A549 (cell line): ENCODE data around the gene AP1M1. TPM values are rescaled to one million over a fixed set of nuclear protein-coding genes. Genes with fewer than 3 reads are reported as not detected.

Source experiments
- ATAC-seq, 2 experiments: fragments of 200-7000 bp in 1 of 2; fragments of >200 bp in 1 of 2; cut with Nextera tagmentation in 1 of 2; cut with Tn5 transposase in 1 of 2; 3 replicates each; pipeline versions ENCODE4 v1.8.0 to v1.9.1; 2018 to 2020; ENCODE audit warnings: mild to moderate bottlenecking in 1 of 2, moderate library complexity in 1 of 2
- CTCF ChIA-PET: fragments of 300-600 bp; sonication (Branson Sonifier 250); formaldehyde crosslinking; extraction: SDS; loops from one replicate; lab custom pipeline; 2021; ENCODE audit warnings: antibody characterized with exemption, inconsistent platforms; lab: Yijun Ruan, JAX
- POLR2A ChIA-PET: fragments of 350-600 bp; formaldehyde crosslinking; extraction: SDS; loops from one replicate; lab custom pipeline; 2021; ENCODE audit warnings: antibody characterized with exemption, inconsistent platforms; lab: Yijun Ruan, JAX
- DNase-seq, 2 experiments: peaks; one replicate each; pipeline versions ENCODE4 v3.0.0 to v3.0.0-alpha.2; 2011 to 2016; ENCODE audit warnings: low read depth in 1 of 2, low spot score in 1 of 2
- FAIRE-seq: peaks from 2 replicates; lab custom pipeline; 2011; peaks lifted over from hg19 to GRCh38; lab: Jason Lieb, UNC
- H3K27ac ChIP-seq, 2 experiments: fragments of >200 bp; sonication (Bioruptor Twin); formaldehyde crosslinking; 3 replicates each; pipeline ENCODE4 v1.5.1; 2016 to 2017
- H3K4me1 ChIP-seq: fragments of >200 bp; sonication (Bioruptor Twin); formaldehyde crosslinking; 3 replicates; pipeline ENCODE4 v1.6.1; 2016
- H3K4me2 ChIP-seq: fragments of >200 bp; sonication (Bioruptor Twin); formaldehyde crosslinking; 3 replicates; pipeline ENCODE4 v1.6.1; 2016
- H3K4me3 ChIP-seq: fragments of >200 bp; sonication (Bioruptor Twin); formaldehyde crosslinking; 3 replicates; pipeline ENCODE4 v1.5.1; 2016
- H3K9me3 ChIP-seq: fragments of >200 bp; sonication (Bioruptor Twin); formaldehyde crosslinking; 3 replicates; pipeline ENCODE4 v1.6.1; 2016
- BHLHE40 ChIP-seq: IDR thresholded peaks from 2 replicates; pipeline ENCODE4 v1.6.1; 2012; ENCODE audit warnings: low read depth, low read length, inconsistent platforms
- CHD2 ChIP-seq: fragments of 150-350 bp; IDR thresholded peaks from 2 replicates; pipeline ENCODE4 v1.6.1; 2014; ENCODE audit warnings: low read length; ENCODE audit not compliant: partially characterized antibody
- EHF ChIP-seq: fragments of 250-450 bp; sonication (Bioruptor Pico); IDR thresholded peaks from 2 replicates; pipeline ENCODE4 v1.5.0; 2020; ENCODE audit warnings: mild to moderate bottlenecking
- ESRRA ChIP-seq: fragments of 150-350 bp; IDR thresholded peaks from 2 replicates; pipeline ENCODE4 v1.6.1; 2014; ENCODE audit warnings: mild to moderate bottlenecking, low read length, borderline replicate concordance
- FOSB ChIP-seq: fragments of 250-450 bp; sonication (Bioruptor Pico); IDR thresholded peaks from 2 replicates; pipeline ENCODE4 v1.5.0; 2020; ENCODE audit warnings: mild to moderate bottlenecking, moderate library complexity
- FOXS1 ChIP-seq: fragments of 250-450 bp; sonication (Bioruptor Pico); IDR thresholded peaks from 2 replicates; pipeline ENCODE4 v1.5.0; 2020; ENCODE audit warnings: mild to moderate bottlenecking, moderate library complexity
- HEYL ChIP-seq: fragments of 250-450 bp; sonication (Bioruptor Pico); IDR thresholded peaks from 2 replicates; pipeline ENCODE4 v1.8.0; 2021; ENCODE audit warnings: mild to moderate bottlenecking, moderate library complexity
- HOXA7 ChIP-seq: fragments of 250-450 bp; sonication (Bioruptor Pico); IDR thresholded peaks from 2 replicates; pipeline ENCODE4 v1.5.0; 2020; ENCODE audit warnings: mild to moderate bottlenecking, moderate library complexity
- JUNB ChIP-seq: fragments of >200 bp; sonication (Bioruptor Twin); formaldehyde crosslinking; IDR thresholded peaks from 2 replicates; pipeline ENCODE4 v1.6.1; 2016
- KDM1A ChIP-seq: fragments of 200-600 bp; sonication (generic); IDR thresholded peaks from 2 replicates; pipeline ENCODE4 v1.6.1; 2016; ENCODE audit warnings: low read depth, mild to moderate bottlenecking
- MAZ ChIP-seq: fragments of 150-350 bp; IDR thresholded peaks from 2 replicates; pipeline ENCODE4 v1.6.1; 2014; ENCODE audit warnings: antibody characterized with exemption, low read depth, low read length, borderline replicate concordance
- NPAS2 ChIP-seq: fragments of 250-450 bp; sonication (Bioruptor Pico); IDR thresholded peaks from 2 replicates; pipeline ENCODE4 v1.8.0; 2022; ENCODE audit warnings: mild to moderate bottlenecking, moderate library complexity, borderline replicate concordance
- PHF8 ChIP-seq: fragments of 200-600 bp; sonication (generic); IDR thresholded peaks from 2 replicates; pipeline ENCODE4 v1.6.1; 2016; ENCODE audit warnings: low read depth, mild to moderate bottlenecking, antibody characterized with exemption, moderate library complexity, borderline replicate concordance
- RAD21 ChIP-seq, 2 experiments: fragments of >200 bp in 1 of 2; sonication (Bioruptor Twin) in 1 of 2; formaldehyde crosslinking in 1 of 2; IDR thresholded peaks in 1 of 2; conservative IDR thresholded peaks in 1 of 2; 2 replicates in 1 of 2; 3 replicates in 1 of 2; pipeline ENCODE4 v1.6.1; 2012 to 2018; ENCODE audit warnings: inconsistent platforms in 1 of 2
- SREBF2 ChIP-seq: fragments of 450-650 bp; IDR thresholded peaks from 2 replicates; pipeline ENCODE4 v1.6.1; 2014; ENCODE audit warnings: mild to moderate bottlenecking, moderate library complexity
- TFCP2L1 ChIP-seq: fragments of 250-450 bp; sonication (Bioruptor Pico); IDR thresholded peaks from 2 replicates; pipeline ENCODE4 v1.5.0; 2021; ENCODE audit warnings: mild to moderate bottlenecking
- ZC3H11A ChIP-seq: fragments of 450-650 bp; IDR thresholded peaks from 2 replicates; pipeline ENCODE4 v1.6.1; 2014; ENCODE audit warnings: antibody characterized with exemption, mild to moderate bottlenecking
- ZFP36 ChIP-seq: fragments of 450-650 bp; IDR thresholded peaks from 2 replicates; pipeline ENCODE4 v1.6.1; 2014; ENCODE audit warnings: borderline replicate concordance; ENCODE audit not compliant: partially characterized antibody
- WGBS: methylation state at CpG from one replicate; pipeline ENCODE4 v1.1.6; 2017; ENCODE audit errors: missing lambda C conversion rate; 5-methylcytosine and 5-hydroxymethylcytosine counted together
- polyA plus RNA-seq, 4 experiments: library from polyadenylated mRNA; depleted of rRNA in 3 of 4; stranded (reverse); fragments of >200 nt; fragmentation: RNase III in 1 of 4; extraction: RNeasy Plus Mini Kit Qiagen cat#74134 plus additional on column Dnase treatment in 1 of 4; gene quantifications; 2 replicates in 3 of 4; 3 replicates in 1 of 4; pipeline ENCODE4 v1.2.3, GENCODE V29; 2011 to 2017
- TF ChIP-seq, protein P1 (sequence below): fragments of 250-450 bp; sonication (Bioruptor Pico); IDR thresholded peaks from 2 replicates; pipeline ENCODE4 v1.5.0; 2021; ENCODE audit warnings: mild to moderate bottlenecking, moderate library complexity, borderline replicate concordance
- TF ChIP-seq, protein P2 (sequence below): fragments of >200 bp; sonication (Bioruptor Twin); formaldehyde crosslinking; IDR thresholded peaks from 3 replicates; pipeline ENCODE4 v1.5.1; 2016
- TF ChIP-seq, protein P3 (sequence below): fragments of >200 bp; sonication (Bioruptor Twin); formaldehyde crosslinking; IDR thresholded peaks from 2 replicates; pipeline ENCODE4 v1.6.1; 2016
- TF ChIP-seq, protein P4 (sequence below): fragments of 200-600 bp; sonication (generic); IDR thresholded peaks from 2 replicates; pipeline ENCODE4 v1.6.1; 2016; ENCODE audit warnings: antibody characterized with exemption, mild to moderate bottlenecking, moderate library complexity
- TF ChIP-seq, protein P5 (sequence below): IDR thresholded peaks from 2 replicates; pipeline ENCODE4 v1.6.1; 2012

Gene AP1M1
- polyA plus RNA-seq, 2 of the 4 experiments (the other 2 are of a cell fraction): 42.5 to 63.0 TPM

DNA sequence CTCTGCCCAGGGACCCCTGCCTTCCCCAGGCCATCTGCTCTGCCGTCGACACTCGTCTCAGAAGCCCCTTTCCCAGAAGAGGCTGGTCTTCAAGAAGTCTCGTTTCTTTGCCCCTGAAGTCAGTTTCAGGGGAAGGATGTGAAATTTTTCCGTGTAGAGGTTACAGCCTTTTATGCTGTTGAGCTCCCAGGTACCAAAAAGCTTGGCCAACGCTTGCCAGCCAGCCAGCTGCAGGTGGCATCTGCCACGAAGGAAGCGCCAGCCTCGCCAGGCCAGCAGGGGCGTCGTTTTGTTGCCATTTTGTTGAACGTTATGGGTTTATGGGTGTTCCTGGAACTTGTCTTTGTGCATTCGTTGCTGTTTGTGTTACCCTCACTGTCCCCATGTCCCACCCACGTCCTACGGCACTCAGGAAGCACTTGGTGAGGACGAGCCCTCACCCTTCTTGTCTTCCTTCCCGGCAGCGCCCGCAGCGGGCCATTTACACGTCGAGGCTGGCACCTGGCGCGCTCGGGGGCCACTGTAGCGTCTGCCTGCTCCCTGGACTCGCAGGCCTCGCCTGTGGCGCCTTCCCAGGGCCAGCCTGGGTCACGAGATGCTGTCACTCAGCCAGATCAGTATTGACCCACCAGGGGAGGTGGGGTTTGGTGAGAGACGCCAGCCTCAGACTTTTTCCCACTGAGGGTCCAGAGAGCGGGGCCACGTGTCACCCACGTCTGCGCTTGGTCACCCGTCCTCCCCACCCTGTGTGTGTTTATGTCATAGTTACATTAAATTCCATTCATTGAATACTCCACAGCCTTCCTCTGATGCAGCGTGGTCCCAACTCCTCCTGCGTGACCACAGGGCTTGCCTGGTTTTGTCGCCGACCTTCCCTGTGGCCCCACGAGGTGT, 37.1 kb downstream of the AP1M1 start:
- WGBS: 88% methylated on average over 41 of the region's 41 CpGs
- ChIA-PET POLR2A (no interaction called here), CTCF (interaction anchor here (3.4 kb wide), 1 partner anchor 13 kb away, joined by 18 read pairs; no protein-coding TSS in a partner anchor)
- no peak for ATAC-seq
- Histone ChIP-seq H3K4me3 (no peak overlapping the region), H3K27ac (no peak overlapping the region), H3K4me2 (no peak overlapping the region), H3K4me1 (no peaks in the 10 kb centered on the region), H3K9me3 (no peaks in the 10 kb centered on the region)
- DNase-seq: no peak
- TF ChIP-seq MAZ (no peak), ZC3H11A (no peak), TFCP2L1 (CRISPR knock-in tag) (no peak), ESRRA (no peak), KDM1A (no peak), JUNB (no peak), EHF (no peak), SREBF2 (no peak), CHD2 (no peak), BHLHE40 (no peak), RAD21 (conservative IDR thresholded peaks at IDR 0.05 in 1 of 2, IDR thresholded peaks at IDR 0.05 in 1 of 2) (no peak), ZFP36 (no peak), FOXS1 (CRISPR knock-in tag) (no peak)
- TF ChIP-seq, protein P1, sequence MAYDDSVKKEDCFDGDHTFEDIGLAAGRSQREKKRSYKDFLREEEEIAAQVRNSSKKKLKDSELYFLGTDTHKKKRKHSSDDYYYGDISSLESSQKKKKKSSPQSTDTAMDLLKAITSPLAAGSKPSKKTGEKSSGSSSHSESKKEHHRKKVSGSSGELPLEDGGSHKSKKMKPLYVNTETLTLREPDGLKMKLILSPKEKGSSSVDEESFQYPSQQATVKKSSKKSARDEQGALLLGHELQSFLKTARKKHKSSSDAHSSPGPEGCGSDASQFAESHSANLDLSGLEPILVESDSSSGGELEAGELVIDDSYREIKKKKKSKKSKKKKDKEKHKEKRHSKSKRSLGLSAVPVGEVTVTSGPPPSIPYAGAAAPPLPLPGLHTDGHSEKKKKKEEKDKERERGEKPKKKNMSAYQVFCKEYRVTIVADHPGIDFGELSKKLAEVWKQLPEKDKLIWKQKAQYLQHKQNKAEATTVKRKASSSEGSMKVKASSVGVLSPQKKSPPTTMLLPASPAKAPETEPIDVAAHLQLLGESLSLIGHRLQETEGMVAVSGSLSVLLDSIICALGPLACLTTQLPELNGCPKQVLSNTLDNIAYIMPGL (CRISPR knock-in tag): no peak
- TF ChIP-seq, protein P2, sequence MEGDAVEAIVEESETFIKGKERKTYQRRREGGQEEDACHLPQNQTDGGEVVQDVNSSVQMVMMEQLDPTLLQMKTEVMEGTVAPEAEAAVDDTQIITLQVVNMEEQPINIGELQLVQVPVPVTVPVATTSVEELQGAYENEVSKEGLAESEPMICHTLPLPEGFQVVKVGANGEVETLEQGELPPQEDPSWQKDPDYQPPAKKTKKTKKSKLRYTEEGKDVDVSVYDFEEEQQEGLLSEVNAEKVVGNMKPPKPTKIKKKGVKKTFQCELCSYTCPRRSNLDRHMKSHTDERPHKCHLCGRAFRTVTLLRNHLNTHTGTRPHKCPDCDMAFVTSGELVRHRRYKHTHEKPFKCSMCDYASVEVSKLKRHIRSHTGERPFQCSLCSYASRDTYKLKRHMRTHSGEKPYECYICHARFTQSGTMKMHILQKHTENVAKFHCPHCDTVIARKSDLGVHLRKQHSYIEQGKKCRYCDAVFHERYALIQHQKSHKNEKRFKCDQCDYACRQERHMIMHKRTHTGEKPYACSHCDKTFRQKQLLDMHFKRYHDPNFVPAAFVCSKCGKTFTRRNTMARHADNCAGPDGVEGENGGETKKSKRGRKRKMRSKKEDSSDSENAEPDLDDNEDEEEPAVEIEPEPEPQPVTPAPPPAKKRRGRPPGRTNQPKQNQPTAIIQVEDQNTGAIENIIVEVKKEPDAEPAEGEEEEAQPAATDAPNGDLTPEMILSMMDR: no peak
- FAIRE-seq: no peak

DNA sequence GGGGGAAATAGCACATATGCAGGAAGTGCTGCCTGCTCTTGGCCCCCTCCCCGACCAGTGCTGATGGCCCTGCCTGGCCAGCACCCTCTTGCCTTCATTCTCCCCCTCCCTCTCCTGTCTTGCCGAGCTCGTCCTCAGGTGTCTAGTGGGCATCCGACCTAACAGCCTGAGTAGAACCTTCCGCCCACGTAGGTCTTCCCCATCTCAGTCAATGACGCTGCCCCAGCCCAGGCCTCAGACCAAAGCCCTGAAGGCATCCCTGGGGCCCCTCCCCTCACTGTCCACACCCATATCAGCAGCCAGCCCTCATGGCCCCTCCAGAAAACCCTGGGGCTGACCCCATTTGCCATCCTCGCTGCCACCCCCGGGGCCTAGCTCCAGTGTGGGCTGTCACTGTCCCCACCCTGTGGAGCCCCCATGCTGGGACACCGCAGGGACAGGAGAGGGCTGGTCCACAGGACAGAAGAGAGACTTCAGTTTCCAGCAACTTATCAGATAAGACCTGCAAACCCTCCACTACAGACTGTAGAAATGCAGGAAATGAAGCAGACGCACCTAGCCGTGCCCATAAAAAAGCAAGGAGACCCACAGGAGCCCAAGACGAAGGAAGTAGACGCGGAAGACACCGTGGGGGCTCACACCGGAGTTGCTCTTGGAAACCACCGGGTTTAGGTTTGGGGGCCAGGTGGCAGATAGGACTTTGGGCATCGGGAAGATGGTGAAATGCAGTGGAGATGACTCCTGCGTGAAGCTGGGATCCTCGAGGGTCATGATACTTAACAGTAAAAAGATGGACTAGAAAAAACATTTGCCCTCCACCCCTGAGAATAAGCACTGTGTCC, 38.3 kb downstream of the AP1M1 start:
- ChIA-PET CTCF (interaction anchor here (0.9 to 3.4 kb wide), 2 partner anchors 11 to 194 kb away, joined by 3 to 18 read pairs; no protein-coding TSS in a partner anchor), POLR2A (no interaction called here)
- no peak overlapping the region for H3K4me2 ChIP-seq
- no peak overlapping the region for H3K4me3 ChIP-seq
- H3K9me3 ChIP-seq: no peaks in the 10 kb centered on the region
- WGBS: 90% methylated on average over 16 of the region's 21 CpGs
- ATAC-seq: no peak
- no peak for FAIRE-seq
- no peak for DNase-seq
- H3K27ac ChIP-seq: no peak overlapping the region
- no peaks in the 10 kb centered on the region for H3K4me1 ChIP-seq
- TF ChIP-seq, protein P3, sequence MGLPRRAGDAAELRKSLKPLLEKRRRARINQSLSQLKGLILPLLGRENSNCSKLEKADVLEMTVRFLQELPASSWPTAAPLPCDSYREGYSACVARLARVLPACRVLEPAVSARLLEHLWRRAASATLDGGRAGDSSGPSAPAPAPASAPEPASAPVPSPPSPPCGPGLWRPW: no peak
- no peak for TF ChIP-seq HOXA7 (CRISPR knock-in tag)
- no peak for TF ChIP-seq JUNB
- no peak for TF ChIP-seq NPAS2
- TF ChIP-seq, protein P2: no peak
- no peak for TF ChIP-seq ZC3H11A
- TF ChIP-seq, protein P4, sequence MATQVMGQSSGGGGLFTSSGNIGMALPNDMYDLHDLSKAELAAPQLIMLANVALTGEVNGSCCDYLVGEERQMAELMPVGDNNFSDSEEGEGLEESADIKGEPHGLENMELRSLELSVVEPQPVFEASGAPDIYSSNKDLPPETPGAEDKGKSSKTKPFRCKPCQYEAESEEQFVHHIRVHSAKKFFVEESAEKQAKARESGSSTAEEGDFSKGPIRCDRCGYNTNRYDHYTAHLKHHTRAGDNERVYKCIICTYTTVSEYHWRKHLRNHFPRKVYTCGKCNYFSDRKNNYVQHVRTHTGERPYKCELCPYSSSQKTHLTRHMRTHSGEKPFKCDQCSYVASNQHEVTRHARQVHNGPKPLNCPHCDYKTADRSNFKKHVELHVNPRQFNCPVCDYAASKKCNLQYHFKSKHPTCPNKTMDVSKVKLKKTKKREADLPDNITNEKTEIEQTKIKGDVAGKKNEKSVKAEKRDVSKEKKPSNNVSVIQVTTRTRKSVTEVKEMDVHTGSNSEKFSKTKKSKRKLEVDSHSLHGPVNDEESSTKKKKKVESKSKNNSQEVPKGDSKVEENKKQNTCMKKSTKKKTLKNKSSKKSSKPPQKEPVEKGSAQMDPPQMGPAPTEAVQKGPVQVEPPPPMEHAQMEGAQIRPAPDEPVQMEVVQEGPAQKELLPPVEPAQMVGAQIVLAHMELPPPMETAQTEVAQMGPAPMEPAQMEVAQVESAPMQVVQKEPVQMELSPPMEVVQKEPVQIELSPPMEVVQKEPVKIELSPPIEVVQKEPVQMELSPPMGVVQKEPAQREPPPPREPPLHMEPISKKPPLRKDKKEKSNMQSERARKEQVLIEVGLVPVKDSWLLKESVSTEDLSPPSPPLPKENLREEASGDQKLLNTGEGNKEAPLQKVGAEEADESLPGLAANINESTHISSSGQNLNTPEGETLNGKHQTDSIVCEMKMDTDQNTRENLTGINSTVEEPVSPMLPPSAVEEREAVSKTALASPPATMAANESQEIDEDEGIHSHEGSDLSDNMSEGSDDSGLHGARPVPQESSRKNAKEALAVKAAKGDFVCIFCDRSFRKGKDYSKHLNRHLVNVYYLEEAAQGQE: no peak
- TF ChIP-seq, protein P5, sequence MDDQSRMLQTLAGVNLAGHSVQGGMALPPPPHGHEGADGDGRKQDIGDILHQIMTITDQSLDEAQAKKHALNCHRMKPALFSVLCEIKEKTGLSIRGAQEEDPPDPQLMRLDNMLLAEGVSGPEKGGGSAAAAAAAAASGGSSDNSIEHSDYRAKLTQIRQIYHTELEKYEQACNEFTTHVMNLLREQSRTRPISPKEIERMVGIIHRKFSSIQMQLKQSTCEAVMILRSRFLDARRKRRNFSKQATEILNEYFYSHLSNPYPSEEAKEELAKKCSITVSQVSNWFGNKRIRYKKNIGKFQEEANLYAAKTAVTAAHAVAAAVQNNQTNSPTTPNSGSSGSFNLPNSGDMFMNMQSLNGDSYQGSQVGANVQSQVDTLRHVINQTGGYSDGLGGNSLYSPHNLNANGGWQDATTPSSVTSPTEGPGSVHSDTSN: no peak
- TF ChIP-seq PHF8: no peak
- no peak for TF ChIP-seq FOSB (CRISPR knock-in tag)
- TF ChIP-seq HEYL: no peak
